Measurements from ENCODE around the gene CDC73.
"Not testable (repeated sequence)": the region's sequence is repeated elsewhere in the genome, so short reads cannot be mapped to it uniquely, and the experiment has no call there.

CDC73 gene

GRCh38 chr1:193288548-193289080 is 166.8 kb downstream of the CDC73 start:
- not testable (repeated sequence) for DNase-seq (ENCODE audit: low read depth)

- no peak for DNase-seq (ENCODE audit: low read depth)
Observed at GRCh38 chr1:193293726-193294125, 171.9 kb downstream of the CDC73 start.

- no peak for DNase-seq (ENCODE audit: low read depth)
Observed at GRCh38 chr1:193299038-193299437, 177.2 kb downstream of the CDC73 start.

- no peak for DNase-seq (ENCODE audit: low read depth)
Observed at GRCh38 chr1:193301746-193302145, 179.9 kb downstream of the CDC73 start.

- no peak for DNase-seq (ENCODE audit: low read depth)
Observed at GRCh38 chr1:193303849-193304248, 182.0 kb downstream of the CDC73 start.

Data from T-helper 22 cell (primary cell).